MM.1S (cell line): ENCODE results near the gene INPP4B.

Experiments used
- DNase-seq: peaks from one replicate; pipeline ENCODE4 v3.0.0-alpha.2; 2015
- H2AFZ ChIP-seq: fragments of 300-600 bp; sonication (generic); 2 replicates; pipeline ENCODE4 v1.6.0; 2016; ENCODE audit warnings: antibody characterized with exemption, low read length
- H3F3A ChIP-seq: fragments of 300-600 bp; sonication (generic); 2 replicates; pipeline ENCODE4 v1.6.1; 2016; ENCODE audit warnings: mild to moderate bottlenecking, antibody characterized with exemption, low read length, moderate library complexity, mixed read lengths; ENCODE audit not compliant: insufficient read depth
- H3K27ac ChIP-seq: fragments of 300-600 bp; sonication (generic); 2 replicates; pipeline ENCODE4 v1.5.1; 2016; ENCODE audit warnings: mild to moderate bottlenecking, low read length
- H3K27me3 ChIP-seq: fragments of 300-600 bp; sonication (generic); replicated peaks from 2 replicates; pipeline ENCODE4 v1.6.0; 2016; ENCODE audit warnings: low read length; ENCODE audit not compliant: insufficient read depth
- H3K36me3 ChIP-seq: fragments of 300-600 bp; sonication (generic); replicated peaks from 2 replicates; pipeline ENCODE4 v1.6.1; 2016; ENCODE audit warnings: mild to moderate bottlenecking, low read length, mixed read lengths; ENCODE audit not compliant: insufficient read depth
- H3K4me1 ChIP-seq: fragments of 300-600 bp; sonication (generic); 2 replicates; pipeline ENCODE4 v1.6.1; 2016; ENCODE audit warnings: low read length, mixed read lengths
- H3K4me2 ChIP-seq: fragments of 300-600 bp; sonication (generic); 2 replicates; pipeline ENCODE4 v1.6.0; 2016; ENCODE audit warnings: low read depth, low read length
- H3K4me3 ChIP-seq: fragments of 300-600 bp; sonication (generic); 2 replicates; pipeline ENCODE4 v1.5.1; 2016; ENCODE audit warnings: low read length, mixed read lengths
- H3K79me2 ChIP-seq: fragments of 300-600 bp; sonication (generic); 2 replicates; pipeline ENCODE4 v1.6.1; 2016; ENCODE audit warnings: mixed run types, low read length, mixed read lengths
- H3K9ac ChIP-seq: fragments of 300-600 bp; sonication (generic); 2 replicates; pipeline ENCODE4 v1.6.1; 2016; ENCODE audit warnings: low read length, mixed read lengths
- H3K9me2 ChIP-seq: fragments of 300-600 bp; sonication (generic); replicated peaks from 2 replicates; pipeline ENCODE4 v1.6.1; 2016; ENCODE audit warnings: mild to moderate bottlenecking, low read length, mixed read lengths; ENCODE audit not compliant: insufficient read depth
- H3K9me3 ChIP-seq: fragments of 300-600 bp; sonication (generic); replicated peaks from 2 replicates; pipeline ENCODE4 v1.6.1; 2016; ENCODE audit warnings: mild to moderate bottlenecking, low read length, mixed read lengths; ENCODE audit not compliant: insufficient read depth
- H4K20me1 ChIP-seq: fragments of 300-600 bp; sonication (generic); 2 replicates; pipeline ENCODE4 v1.6.1; 2016; ENCODE audit warnings: mild to moderate bottlenecking, low read length, moderate library complexity, mixed read lengths; ENCODE audit not compliant: insufficient read depth
- EZH2 ChIP-seq: fragments of 300-600 bp; sonication (generic); optimal IDR thresholded peaks from 2 replicates; pipeline ENCODE3; 2017; ENCODE audit warnings: low read depth, mild to moderate bottlenecking, antibody characterized with exemption, low read length, mixed read lengths
- EZH2phosphoT487 ChIP-seq: fragments of 300-600 bp; sonication (generic); IDR thresholded peaks from 2 replicates; pipeline ENCODE4 v1.6.1; 2018; ENCODE audit warnings: antibody characterized with exemption, low read length
- TF ChIP-seq, protein P1 (sequence below): fragments of 300-600 bp; sonication (generic); IDR thresholded peaks from 2 replicates; pipeline ENCODE4 v1.5.1; 2016; ENCODE audit warnings: antibody characterized with exemption, low read length, mixed read lengths

Gene INPP4B

GRCh38 chr4:141999446-142000143, 846.5 kb downstream of the INPP4B start:
- Histone ChIP-seq H2AFZ (no peak overlapping the region), H4K20me1 (no peaks in the 10 kb centered on the region), H3K4me3 (no peak overlapping the region), H3K27ac (no peak overlapping the region), H3K27me3 (no peaks in the 10 kb centered on the region), H3K9me3 (no peaks in the 10 kb centered on the region), H3K36me3 (no peaks in the 10 kb centered on the region), H3K4me1 (no peaks in the 10 kb centered on the region), H3K4me2 (no peak overlapping the region), H3K9me2 (no peaks in the 10 kb centered on the region), H3F3A (no peaks in the 10 kb centered on the region), H3K9ac (no peak overlapping the region), H3K79me2 (no peaks in the 10 kb centered on the region)
- no peak for DNase-seq
- TF ChIP-seq EZH2 (no peak), EZH2phosphoT487 (no peak)
- TF ChIP-seq, protein P1, sequence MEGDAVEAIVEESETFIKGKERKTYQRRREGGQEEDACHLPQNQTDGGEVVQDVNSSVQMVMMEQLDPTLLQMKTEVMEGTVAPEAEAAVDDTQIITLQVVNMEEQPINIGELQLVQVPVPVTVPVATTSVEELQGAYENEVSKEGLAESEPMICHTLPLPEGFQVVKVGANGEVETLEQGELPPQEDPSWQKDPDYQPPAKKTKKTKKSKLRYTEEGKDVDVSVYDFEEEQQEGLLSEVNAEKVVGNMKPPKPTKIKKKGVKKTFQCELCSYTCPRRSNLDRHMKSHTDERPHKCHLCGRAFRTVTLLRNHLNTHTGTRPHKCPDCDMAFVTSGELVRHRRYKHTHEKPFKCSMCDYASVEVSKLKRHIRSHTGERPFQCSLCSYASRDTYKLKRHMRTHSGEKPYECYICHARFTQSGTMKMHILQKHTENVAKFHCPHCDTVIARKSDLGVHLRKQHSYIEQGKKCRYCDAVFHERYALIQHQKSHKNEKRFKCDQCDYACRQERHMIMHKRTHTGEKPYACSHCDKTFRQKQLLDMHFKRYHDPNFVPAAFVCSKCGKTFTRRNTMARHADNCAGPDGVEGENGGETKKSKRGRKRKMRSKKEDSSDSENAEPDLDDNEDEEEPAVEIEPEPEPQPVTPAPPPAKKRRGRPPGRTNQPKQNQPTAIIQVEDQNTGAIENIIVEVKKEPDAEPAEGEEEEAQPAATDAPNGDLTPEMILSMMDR = no peak

- no peak for TF ChIP-seq EZH2phosphoT487
- TF ChIP-seq, protein P1 = no peak
- no peak for TF ChIP-seq EZH2
- H3K4me2 ChIP-seq = no peak overlapping the region
- no peaks in the 10 kb centered on the region for H3K79me2 ChIP-seq
- H4K20me1 ChIP-seq = no peaks in the 10 kb centered on the region
- no peaks in the 10 kb centered on the region for H3K4me1 ChIP-seq
- H3F3A ChIP-seq = no peaks in the 10 kb centered on the region
- no peaks in the 10 kb centered on the region for H3K9me2 ChIP-seq
- no peaks in the 10 kb centered on the region for H3K27me3 ChIP-seq
- H3K27ac ChIP-seq = no peak overlapping the region
- no peak for DNase-seq
- no peaks in the 10 kb centered on the region for H3K9me3 ChIP-seq
- no peak overlapping the region for H2AFZ ChIP-seq
- H3K36me3 ChIP-seq = no peaks in the 10 kb centered on the region
- H3K9ac ChIP-seq = no peak overlapping the region
- no peak overlapping the region for H3K4me3 ChIP-seq
Measured at GRCh38 chr4:141995056-141995455, 851.0 kb downstream of the INPP4B start.

- peak overlapping the region; percentile 60 for H3K4me3 ChIP-seq
- 0 out of 2 replicates have a peak overlapping the region, but pooled peaks have one; percentile 49 for H2AFZ ChIP-seq
- H4K20me1 ChIP-seq = no peaks in the 10 kb centered on the region
- peak overlapping the region; percentile 52; the same call in 1 of the 2 replicates for H3K4me2 ChIP-seq
- no peaks in the 10 kb centered on the region for H3K9me3 ChIP-seq
- TF ChIP-seq EZH2phosphoT487 (no peak), EZH2 (no peak)
- TF ChIP-seq, protein P1 = no peak
- H3K27ac ChIP-seq = peak overlapping the region; percentile 88
- H3F3A ChIP-seq = peaks cover 31% of the 10 kb centered on the region
- H3K9ac ChIP-seq = peak overlapping the region; percentile 72; the same call in 1 of the 2 replicates
- no peaks in the 10 kb centered on the region for H3K9me2 ChIP-seq
- H3K27me3 ChIP-seq = no peaks in the 10 kb centered on the region
- DNase-seq = peak; percentile 97
- peaks cover 33% of the 10 kb centered on the region for H3K4me1 ChIP-seq
- H3K36me3 ChIP-seq = no peaks in the 10 kb centered on the region
- peaks cover 19% of the 10 kb centered on the region for H3K79me2 ChIP-seq
Measured at GRCh38 chr4:141977433-141977832, 868.7 kb downstream of the INPP4B start.
